Spleen (tissue), 11 donors: ENCODE measurements around the gene CLMN. TPM values are rescaled to one million over a fixed set of nuclear protein-coding genes. Genes with fewer than 3 reads are reported as not detected.
"Not testable (repeated sequence)": the region's sequence is repeated elsewhere in the genome, so short reads cannot be mapped to it uniquely, and the experiment has no call there.

Source experiments
- DNase-seq: peaks from one replicate; pipeline ENCODE4 v3.0.0-alpha.2; 2020
- H3K27ac ChIP-seq, 8 donors: fragments of 200-600 bp; sonication (generic) in 7 of 8; 1 replicate in 4 of 8; 2 replicates in 4 of 8; pipeline versions ENCODE4 v1.5.0 to v1.8.0; 2016 to 2021; ENCODE audit warnings: inconsistent platforms in 4 of 8, mild to moderate bottlenecking in 4 of 8, moderate library complexity in 1 of 8
- H3K27me3 ChIP-seq, 7 donors: fragments of 200-600 bp; sonication (generic) in 6 of 7; replicated peaks in 1 of 7; 1 replicate in 4 of 7; 2 replicates in 3 of 7; pipeline versions ENCODE4 v1.5.0 to v1.8.0; 2016 to 2021; ENCODE audit warnings: inconsistent platforms in 3 of 7, mild to moderate bottlenecking in 1 of 7
- H3K36me3 ChIP-seq, 6 donors: fragments of 200-600 bp; sonication (generic) in 5 of 6; 1 replicate in 4 of 6; 2 replicates in 2 of 6; pipeline versions ENCODE4 v1.5.0 to v1.8.0; 2016 to 2021; ENCODE audit warnings: inconsistent platforms in 2 of 6
- H3K4me1 ChIP-seq, 6 donors: fragments of 200-600 bp; sonication (generic) in 5 of 6; 1 replicate in 3 of 6; 2 replicates in 3 of 6; pipeline versions ENCODE4 v1.5.0 to v1.8.0; 2016 to 2021; ENCODE audit warnings: inconsistent platforms in 3 of 6
- H3K4me3 ChIP-seq, 8 donors: fragments of 200-600 bp; sonication (generic) in 7 of 8; 1 replicate in 4 of 8; 2 replicates in 4 of 8; pipeline versions ENCODE4 v1.5.0 to v1.8.0; 2016 to 2021; ENCODE audit warnings: inconsistent platforms in 4 of 8, mild to moderate bottlenecking in 4 of 8, moderate library complexity in 2 of 8
- H3K9me3 ChIP-seq, 8 donors: fragments of 200-600 bp; sonication (generic) in 7 of 8; 1 replicate in 4 of 8; 2 replicates in 4 of 8; pipeline versions ENCODE4 v1.5.0 to v1.8.0; 2016 to 2021; ENCODE audit warnings: inconsistent platforms in 4 of 8
- CTCF ChIP-seq, 11 experiments: fragments of 200-600 bp in 7 of 11; fragments of 450-650 bp in 4 of 11; sonication (generic) in 4 of 11; IDR thresholded peaks in 8 of 11; conservative IDR thresholded peaks in 3 of 11; 1 replicate in 7 of 11; 2 replicates in 4 of 11; pipeline versions ENCODE4 v1.4.0 to v1.8.0; 2016 to 2021; ENCODE audit warnings: antibody characterized with exemption in 11 of 11, inconsistent platforms in 4 of 11, mild to moderate bottlenecking in 1 of 11
- POLR2A ChIP-seq, 3 donors: fragments of 450-650 bp; IDR thresholded peaks; one replicate each; pipeline ENCODE4 v1.5.1; 2017; ENCODE audit warnings: antibody characterized with exemption in 3 of 3, mild to moderate bottlenecking in 1 of 3
- POLR2AphosphoS5 ChIP-seq, 3 donors: sonication (generic); formaldehyde crosslinking; IDR thresholded peaks; one replicate each; pipeline ENCODE4 v1.5.1; 2017; ENCODE audit warnings: antibody characterized with exemption in 3 of 3
- WGBS, 5 donors: extraction: QIAGEN DNeasy Blood & Tissue Kit in 3 of 5; methylation state at CpG; one replicate each; pipeline versions ENCODE4 v1.1.5 to v1.1.7; 2013 to 2018; 5-methylcytosine and 5-hydroxymethylcytosine counted together
- intact Hi-C: fragments of 100-400 bp; cut with DNase I; formaldehyde crosslinking; loops from one replicate; pipeline ENCODE4 v1.15.0; 2023; ENCODE audit warnings: low total_unique reads
- polyA plus RNA-seq, 3 donors: library from polyadenylated mRNA; stranded (reverse); fragments of 200-250 nt; gene quantifications; one replicate each; pipeline ENCODE4 v1.2.1, GENCODE V29; 2013
- total RNA-seq, 7 donors: library from RNA; depleted of rRNA in 3 of 7; stranded (reverse); fragments of >200 nt in 3 of 7; fragmentation: NEBNext Ultra II Directional in 4 of 7; extraction: Animal tissue kit (Norgen Biotek cat#: 25700) in 4 of 7; gene quantifications; one replicate each; pipeline versions ENCODE4 v1.1.0 to v1.2.1, GENCODE V29; 2016 to 2021
- donor health status: healthy with polysubstance abuse.
- donor health status: DM: no; HTN: no; CAD: no; lungs with moderate emphysema.
- donor health status: DM: no; HTN: no; CAD: no.
- donor health status: Bipolar disorder and iron deficiency.
- donor health status: healthy.
- donor health status: DM: no; HTN: no; CAD: no.
- donor health status: DM: yes; HTN: yes; CAD: no.

The CLMN gene
- total and polyA plus RNA-seq, 10 donors = 2.7 to 21.4 (median 14.8) TPM

GRCh38 chr14:95180966-95181741 is 138.6 kb downstream of the CLMN start:
- H3K9me3 ChIP-seq = no peaks in the 10 kb centered on the region
- peaks cover 8 to 36% (median 28%) of the 10 kb centered on the region in 6 donors for H3K4me1 ChIP-seq
- intact Hi-C loops = no loop called here
- no peak overlapping the region for H3K4me3 ChIP-seq
- no peak overlapping the region for H3K27ac ChIP-seq
- no peak for DNase-seq
- no peaks in the 10 kb centered on the region for H3K36me3 ChIP-seq
- no peak for TF ChIP-seq POLR2A (IDR thresholded peaks at IDR 0.05)
- TF ChIP-seq POLR2AphosphoS5 (IDR thresholded peaks at IDR 0.05) = no peak
- no peak for TF ChIP-seq CTCF (IDR thresholded peaks at IDR 0.05 in 8 of 11, conservative IDR thresholded peaks at IDR 0.05 in 3 of 11)
- peaks cover 0 to 13% (median 0%) of the 10 kb centered on the region in 7 donors for H3K27me3 ChIP-seq
- 80 to 90% (median 84%) methylated on average over 8 of the region's 8 CpGs for WGBS, 5 donors

- DNase-seq, H3K4me3 ChIP-seq, H3K27ac ChIP-seq, intact Hi-C loops, H3K36me3 ChIP-seq, H3K9me3 ChIP-seq, H3K27me3 ChIP-seq: not testable (repeated sequence)
- peaks cover 0 to 28% (median 7%) of the 10 kb centered on the region in 6 donors for H3K4me1 ChIP-seq
- 93 to 100% (median 99%) methylated on average over 3 of the region's 3 CpGs for WGBS, 5 donors
Measured at GRCh38 chr14:95175670-95176069, 144.0 kb downstream of the CLMN start.

- H3K9me3 ChIP-seq = no peaks in the 10 kb centered on the region
- intact Hi-C loops = no loop called here
- TF ChIP-seq POLR2A (IDR thresholded peaks at IDR 0.05) = no peak
- TF ChIP-seq POLR2AphosphoS5 (IDR thresholded peaks at IDR 0.05) = no peak
- peak in 1 of 11 experiments; percentile 21 for TF ChIP-seq CTCF (IDR thresholded peaks at IDR 0.05 in 8 of 11, conservative IDR thresholded peaks at IDR 0.05 in 3 of 11)
- no peaks in the 10 kb centered on the region for H3K36me3 ChIP-seq
- H3K27me3 ChIP-seq = no peaks in the 10 kb centered on the region
- H3K27ac ChIP-seq = peak overlapping the region in 5 of 8 donors; percentile 11 to 79 (median 71)
- H3K4me1 ChIP-seq = peaks cover 0 to 28% (median 7%) of the 10 kb centered on the region in 6 donors
- 18 to 65% (median 32%) methylated on average over 2 of the region's 2 CpGs for WGBS, 5 donors
- no peak for DNase-seq
- H3K4me3 ChIP-seq = no peak overlapping the region
Measured at GRCh38 chr14:95174184-95174792, 145.4 kb downstream of the CLMN start.

GRCh38 chr14:95173518-95173917 is 146.2 kb downstream of the CLMN start:
- peak overlapping the region in 6 of 8 donors; percentile 9 to 79 (median 68) for H3K27ac ChIP-seq
- no peak for TF ChIP-seq POLR2AphosphoS5 (IDR thresholded peaks at IDR 0.05)
- no peak for TF ChIP-seq POLR2A (IDR thresholded peaks at IDR 0.05)
- no peak for TF ChIP-seq CTCF (IDR thresholded peaks at IDR 0.05 in 8 of 11, conservative IDR thresholded peaks at IDR 0.05 in 3 of 11)
- H3K36me3 ChIP-seq = no peaks in the 10 kb centered on the region
- intact Hi-C loops = no loop called here
- peaks cover 0 to 28% (median 7%) of the 10 kb centered on the region in 6 donors for H3K4me1 ChIP-seq
- no peaks in the 10 kb centered on the region for H3K9me3 ChIP-seq
- no peaks in the 10 kb centered on the region for H3K27me3 ChIP-seq
- no peak overlapping the region for H3K4me3 ChIP-seq
- DNase-seq = no peak
